Upper lobe of left lung (tissue), 4 donors: ENCODE results near the gene ACTBL2.

Experiments used
- CTCF ChIP-seq, 6 experiments: fragments of 450-650 bp in 4 of 6; fragments of 200-600 bp in 2 of 6; sonication (generic) in 2 of 6; IDR thresholded peaks; one replicate each; pipeline ENCODE4 v1.5.1; 2016 to 2019; ENCODE audit warnings: antibody characterized with exemption in 6 of 6
- EP300 ChIP-seq, 4 donors: sonication (generic); formaldehyde crosslinking; IDR thresholded peaks; one replicate each; pipeline ENCODE4 v1.5.1; 2017; ENCODE audit warnings: antibody characterized with exemption in 4 of 4, control low read depth in 2 of 4
- POLR2A ChIP-seq, 4 donors: fragments of 450-650 bp; IDR thresholded peaks; one replicate each; pipeline ENCODE4 v1.5.1; 2016 to 2017; ENCODE audit warnings: antibody characterized with exemption in 4 of 4, mild to moderate bottlenecking in 2 of 4
- POLR2AphosphoS5 ChIP-seq, 2 donors: sonication (generic); formaldehyde crosslinking; IDR thresholded peaks; one replicate each; pipeline ENCODE4 v1.5.1; 2017; ENCODE audit warnings: antibody characterized with exemption in 2 of 2

- TF ChIP-seq CTCF (IDR thresholded peaks at IDR 0.05) (no peak), POLR2AphosphoS5 (IDR thresholded peaks at IDR 0.05) (no peak), POLR2A (IDR thresholded peaks at IDR 0.05) (no peak), EP300 (IDR thresholded peaks at IDR 0.05) (no peak)
Measured at GRCh38 chr5:57478826-57479225, 3.8 kb downstream of the ACTBL2 start.
